ACC112 (cell line): ENCODE measurements around the gene ALDH8A1.
A peak's percentile ranks its signal among the peaks of the same experiment; 100 is the strongest.

ENCODE experiments used
- H2AFZ ChIP-seq: fragments of 200-600 bp; sonication (generic); one replicate; pipeline ENCODE4 v1.6.0; 2017; ENCODE audit warnings: antibody characterized with exemption, low read length; ENCODE audit not compliant: unreplicated experiment
- H3K27ac ChIP-seq: fragments of 200-600 bp; sonication (generic); 2 replicates; pipeline ENCODE4 v1.5.1; 2014; ENCODE audit warnings: low read depth, mild to moderate bottlenecking, antibody characterized with exemption, low read length, moderate library complexity
- H3K27me3 ChIP-seq: fragments of 200-600 bp; sonication (generic); 2 replicates; pipeline ENCODE4 v1.6.1; 2014; ENCODE audit warnings: mild to moderate bottlenecking, antibody characterized with exemption, low read length, moderate library complexity, mixed read lengths; ENCODE audit not compliant: insufficient read depth
- H3K36me3 ChIP-seq: fragments of 200-600 bp; sonication (generic); 2 replicates; pipeline ENCODE4 v1.6.1; 2016; ENCODE audit warnings: mild to moderate bottlenecking, antibody characterized with exemption, low read length, moderate library complexity, mixed read lengths; ENCODE audit not compliant: insufficient read depth
- H3K4me1 ChIP-seq: fragments of 200-600 bp; sonication (generic); one replicate; pipeline ENCODE4 v1.6.1; 2016; ENCODE audit warnings: low read length, mixed read lengths; ENCODE audit not compliant: insufficient read depth, unreplicated experiment, control insufficient read depth
- H3K4me3 ChIP-seq: fragments of 200-600 bp; sonication (generic); 2 replicates; pipeline ENCODE4 v1.5.1; 2014; ENCODE audit warnings: mild to moderate bottlenecking, low read depth, low read length
- H3K79me2 ChIP-seq: fragments of 200-600 bp; sonication (generic); one replicate; pipeline ENCODE4 v1.6.0; 2016; ENCODE audit warnings: low read length; ENCODE audit not compliant: control insufficient read depth, unreplicated experiment, insufficient read depth

ALDH8A1 gene, protein sequence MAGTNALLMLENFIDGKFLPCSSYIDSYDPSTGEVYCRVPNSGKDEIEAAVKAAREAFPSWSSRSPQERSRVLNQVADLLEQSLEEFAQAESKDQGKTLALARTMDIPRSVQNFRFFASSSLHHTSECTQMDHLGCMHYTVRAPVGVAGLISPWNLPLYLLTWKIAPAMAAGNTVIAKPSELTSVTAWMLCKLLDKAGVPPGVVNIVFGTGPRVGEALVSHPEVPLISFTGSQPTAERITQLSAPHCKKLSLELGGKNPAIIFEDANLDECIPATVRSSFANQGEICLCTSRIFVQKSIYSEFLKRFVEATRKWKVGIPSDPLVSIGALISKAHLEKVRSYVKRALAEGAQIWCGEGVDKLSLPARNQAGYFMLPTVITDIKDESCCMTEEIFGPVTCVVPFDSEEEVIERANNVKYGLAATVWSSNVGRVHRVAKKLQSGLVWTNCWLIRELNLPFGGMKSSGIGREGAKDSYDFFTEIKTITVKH

GRCh38 chr6:134949927-134950326 is at the start of gene ALDH8A1:
ALDH8A1 (minus strand) TSS chr6:134950101; CDS start chr6:134950053, 48 bp downstream.
- Histone ChIP-seq H3K79me2 (no peaks in the 10 kb centered on the region), H3K4me1 (no peaks in the 10 kb centered on the region), H3K4me3 (no peak within 1 kb of the TSS), H3K27me3 (no peaks in the 10 kb centered on the region), H3K36me3 (no peaks in the 10 kb centered on the region), H2AFZ (no peak within 1 kb of the TSS), H3K27ac (no peak within 1 kb of the TSS)

- Histone ChIP-seq H3K27ac (no peak overlapping the region), H3K4me1 (no peaks in the 10 kb centered on the region), H2AFZ (no peak overlapping the region), H3K4me3 (no peak overlapping the region), H3K27me3 (no peaks in the 10 kb centered on the region), H3K36me3 (peaks cover 11% of the 10 kb centered on the region), H3K79me2 (no peaks in the 10 kb centered on the region)
Observed at GRCh38 chr6:134999107-134999506, 49.2 kb upstream of the ALDH8A1 start.

DNA sequence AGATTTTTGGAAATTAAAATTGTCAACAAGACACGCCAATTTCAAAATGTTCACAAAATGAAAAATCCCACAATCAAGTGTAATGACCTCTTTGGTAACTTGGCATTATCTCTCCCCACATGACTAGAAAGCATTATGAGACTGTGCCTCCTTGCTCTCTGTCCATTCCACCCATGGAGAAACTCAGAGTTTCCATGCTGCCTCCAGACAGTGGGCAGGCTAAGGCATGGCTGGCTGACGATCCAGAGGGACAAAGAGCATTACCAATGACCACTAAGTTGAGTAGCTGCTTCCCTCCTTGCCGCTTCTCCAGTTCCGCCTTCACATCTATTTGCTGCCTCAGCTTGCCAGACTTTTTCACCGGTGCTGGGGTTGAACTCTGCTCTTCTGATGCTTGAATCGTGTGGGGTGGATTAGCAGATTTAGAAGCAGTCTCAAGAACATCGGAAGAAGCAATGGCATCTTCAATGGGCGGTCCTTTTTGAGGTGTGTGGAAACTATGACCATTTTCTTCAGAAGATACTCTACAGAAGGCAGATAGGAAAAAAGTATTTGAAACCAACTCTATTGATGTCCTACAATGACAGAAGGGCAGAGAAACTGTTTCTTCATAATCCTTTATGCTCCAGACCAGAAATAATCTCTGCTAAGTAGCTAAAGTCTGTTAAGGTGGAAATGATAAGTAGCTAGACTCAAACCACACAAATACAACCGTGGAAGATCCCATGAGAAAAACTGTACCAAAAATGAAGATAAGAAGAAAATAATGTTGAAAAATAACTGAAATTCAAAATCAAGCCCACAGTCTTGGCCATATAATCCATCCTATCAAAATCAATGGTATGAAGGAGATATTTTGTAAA is 47.5 kb upstream of the ALDH8A1 start:
- Histone ChIP-seq H3K79me2 (no peaks in the 10 kb centered on the region), H3K4me3 (no peak overlapping the region), H3K27ac (no peak overlapping the region), H3K27me3 (no peaks in the 10 kb centered on the region), H2AFZ (no peak overlapping the region), H3K4me1 (no peaks in the 10 kb centered on the region), H3K36me3 (peaks cover 15% of the 10 kb centered on the region)

GRCh38 chr6:134995536-134995935 is 45.6 kb upstream of the ALDH8A1 start:
- Histone ChIP-seq H3K4me3 (no peak overlapping the region), H2AFZ (no peak overlapping the region), H3K36me3 (peaks cover 15% of the 10 kb centered on the region), H3K27me3 (no peaks in the 10 kb centered on the region), H3K4me1 (no peaks in the 10 kb centered on the region), H3K79me2 (no peaks in the 10 kb centered on the region), H3K27ac (no peak overlapping the region)

DNA sequence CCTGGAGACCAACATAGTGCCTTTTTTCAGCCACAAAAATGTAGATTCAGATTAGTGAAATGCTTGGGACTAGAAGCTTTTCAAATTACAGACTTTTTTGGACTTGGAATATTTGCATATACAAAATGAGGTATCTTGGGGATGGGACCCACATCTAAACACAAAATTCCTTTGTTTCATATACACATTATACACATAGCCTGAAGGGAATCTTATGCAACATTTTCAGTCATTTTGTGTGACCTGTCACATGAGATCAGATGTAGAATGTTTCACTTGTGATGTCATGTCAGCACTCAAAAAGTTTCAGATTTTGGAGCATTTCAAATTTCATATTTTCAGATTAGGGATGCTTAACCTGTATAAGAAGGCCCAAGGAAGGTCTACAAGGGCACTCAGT is 44.5 kb upstream of the ALDH8A1 start:
- Histone ChIP-seq H2AFZ (no peak overlapping the region), H3K27ac (no peak overlapping the region), H3K27me3 (no peaks in the 10 kb centered on the region), H3K4me1 (no peaks in the 10 kb centered on the region), H3K4me3 (no peak overlapping the region), H3K79me2 (no peaks in the 10 kb centered on the region), H3K36me3 (peaks cover 15% of the 10 kb centered on the region)

- Histone ChIP-seq H3K27me3 (no peaks in the 10 kb centered on the region), H3K4me3 (no peak overlapping the region), H3K4me1 (no peaks in the 10 kb centered on the region), H3K36me3 (peaks cover 13% of the 10 kb centered on the region), H3K27ac (no peak overlapping the region), H3K79me2 (no peaks in the 10 kb centered on the region), H2AFZ (no peak overlapping the region)
Observed at GRCh38 chr6:134992155-134992554, 42.3 kb upstream of the ALDH8A1 start.

GRCh38 chr6:134990262-134990661 is 40.4 kb upstream of the ALDH8A1 start:
- Histone ChIP-seq H2AFZ (no peak overlapping the region), H3K4me3 (no peak overlapping the region), H3K36me3 (peaks cover 8% of the 10 kb centered on the region), H3K4me1 (peaks cover 4% of the 10 kb centered on the region), H3K79me2 (no peaks in the 10 kb centered on the region), H3K27ac (no peak overlapping the region), H3K27me3 (no peaks in the 10 kb centered on the region)

- H3K36me3 ChIP-seq: peaks cover 19% of the 10 kb centered on the region
- no peaks in the 10 kb centered on the region for H3K79me2 ChIP-seq
- H3K4me1 ChIP-seq: peaks cover 9% of the 10 kb centered on the region
- H3K27me3 ChIP-seq: no peaks in the 10 kb centered on the region
- peak overlapping the region; percentile 6; the same call in 1 of the 2 replicates for H3K27ac ChIP-seq
- H2AFZ ChIP-seq: no peak overlapping the region
- H3K4me3 ChIP-seq: no peak overlapping the region
Observed at GRCh38 chr6:134984821-134985220, 34.9 kb upstream of the ALDH8A1 start.

DNA sequence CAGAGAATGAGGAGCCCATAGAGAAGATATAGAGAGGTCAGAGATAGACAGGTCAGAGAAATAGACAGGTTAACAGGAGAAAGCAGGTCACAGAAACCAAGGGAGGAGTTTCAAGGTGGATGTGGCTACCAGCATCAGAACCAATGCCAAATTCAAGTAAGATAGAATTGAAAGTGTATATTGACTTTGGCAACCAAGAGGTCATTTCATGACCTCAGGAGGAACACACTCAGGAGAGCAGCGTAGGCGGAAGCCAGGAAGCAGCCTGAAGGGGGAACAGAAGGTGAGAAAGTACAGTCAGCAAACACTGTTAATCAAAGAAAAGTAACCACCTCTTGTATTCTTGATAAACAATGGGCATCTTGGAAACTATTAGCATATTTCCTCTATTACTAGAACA is 33.9 kb upstream of the ALDH8A1 start:
- Histone ChIP-seq H2AFZ (no peak overlapping the region), H3K4me3 (no peak overlapping the region), H3K27ac (no peak overlapping the region), H3K27me3 (no peaks in the 10 kb centered on the region), H3K79me2 (no peaks in the 10 kb centered on the region), H3K4me1 (peaks cover 9% of the 10 kb centered on the region), H3K36me3 (peaks cover 20% of the 10 kb centered on the region)

DNA sequence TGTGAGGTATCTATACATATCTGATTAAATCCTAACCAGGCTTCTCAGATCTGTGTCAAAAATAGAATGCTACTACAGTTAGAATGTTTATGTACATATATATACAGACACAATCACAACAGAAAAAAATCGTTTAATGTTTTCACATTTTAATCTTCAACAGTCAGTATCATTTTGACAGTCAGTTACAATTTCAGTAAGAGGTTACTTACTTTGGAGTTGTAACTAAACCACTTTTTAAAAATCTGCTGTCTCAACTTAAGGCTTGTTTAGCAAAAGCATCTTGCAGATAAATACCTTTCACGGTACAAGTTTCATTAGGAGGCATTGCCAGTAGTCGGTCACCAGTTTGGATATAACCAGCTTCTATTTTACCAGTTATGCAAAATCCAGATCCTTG is 32.3 kb upstream of the ALDH8A1 start:
- H2AFZ ChIP-seq: no peak overlapping the region
- no peak overlapping the region for H3K27ac ChIP-seq
- H3K4me3 ChIP-seq: no peak overlapping the region
- peaks cover 22% of the 10 kb centered on the region for H3K36me3 ChIP-seq
- H3K27me3 ChIP-seq: no peaks in the 10 kb centered on the region
- H3K4me1 ChIP-seq: peaks cover 9% of the 10 kb centered on the region
- no peaks in the 10 kb centered on the region for H3K79me2 ChIP-seq
